ACHN (cell line): Measurements from ENCODE around the gene FBXW8.

Source experiments
- DNase-seq: peaks from one replicate; pipeline ENCODE4 v3.0.0-alpha.2; 2015
- in situ Hi-C: cut with HindIII; loops from 2 replicates; pipeline ENCODE4 v1.10.0; 2017; ENCODE audit warnings: low sequenced_read_pairs, low pct_ligation_motif_present, low pct_unique_long_range_greater_than_20kb

FBXW8 gene

GRCh38 chr12:116882742-116883141 lies 28.0 kb upstream of the FBXW8 start:
- in situ Hi-C loops: no loop called here
- DNase-seq: peak; percentile 24

GRCh38 chr12:116884871-116885270 lies 25.9 kb upstream of the FBXW8 start:
- no peak for DNase-seq

DNA sequence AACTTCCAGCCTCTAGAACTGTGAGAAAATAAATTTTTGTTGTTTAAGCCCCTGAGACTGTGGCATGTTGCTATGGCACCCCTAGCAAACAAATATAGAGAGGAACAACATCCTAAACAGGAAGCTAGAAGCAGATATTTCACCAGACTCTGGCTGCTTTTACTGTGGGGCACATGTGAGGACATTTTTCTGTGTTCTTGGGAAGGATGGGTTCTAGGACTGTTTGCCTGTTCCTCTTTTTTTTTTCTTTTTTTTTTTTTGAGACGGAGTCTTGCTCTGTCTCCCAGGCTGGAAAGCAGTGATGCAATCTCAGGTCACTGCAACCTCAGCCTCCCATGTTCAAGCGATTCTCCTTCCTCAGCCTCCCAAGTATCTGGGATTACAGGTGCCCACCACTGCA lies 25.3 kb upstream of the FBXW8 start:
- in situ Hi-C loops: no loop called here
- no peak for DNase-seq

More at GRCh38 chr12:116884871-116885270, 25.9 kb upstream of the FBXW8 start:
- in situ Hi-C loops: no loop called here

DNA sequence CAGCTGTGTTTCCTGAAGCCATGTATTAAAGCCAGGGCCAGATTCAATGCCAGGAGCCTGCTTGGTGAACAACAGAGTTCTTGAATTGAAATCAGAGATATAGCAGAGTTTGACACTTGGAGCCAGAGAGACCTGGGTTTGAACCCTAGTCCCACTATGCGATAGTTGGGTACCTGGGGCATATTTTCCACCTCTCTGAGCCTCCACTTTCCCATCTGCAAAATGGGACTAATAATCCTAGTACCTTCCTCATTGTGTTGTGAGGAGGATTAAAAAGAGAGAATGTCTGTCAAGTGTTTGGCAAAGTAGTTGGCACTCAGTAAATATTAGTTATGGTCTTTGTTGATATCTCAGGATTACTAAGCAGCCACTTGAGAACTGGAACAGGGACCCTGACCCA lies 23.5 kb upstream of the FBXW8 start:
- in situ Hi-C loops: no loop called here
- DNase-seq: no peak

DNA sequence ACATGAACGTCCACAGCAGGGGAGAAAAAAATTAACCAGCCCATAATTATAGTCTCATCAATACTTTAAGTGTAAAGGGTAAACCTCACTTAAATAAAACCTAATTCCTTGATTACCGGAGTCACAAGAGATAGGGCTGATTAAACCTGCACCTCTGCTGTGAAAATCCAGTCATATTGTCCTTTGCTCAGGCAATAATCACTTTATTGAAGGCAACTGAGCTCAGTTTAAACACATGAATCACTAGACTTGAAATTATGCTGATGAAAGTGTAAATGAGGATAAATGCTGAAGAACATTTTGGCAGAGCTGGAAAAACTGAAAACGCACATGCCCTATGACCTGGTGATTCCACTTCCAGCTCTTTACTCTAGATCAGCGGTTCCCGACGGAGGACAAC lies 22.9 kb upstream of the FBXW8 start:
- no peak for DNase-seq
- in situ Hi-C loops: no loop called here

- DNase-seq: no peak
Observed at GRCh38 chr12:116890330-116890729, 20.4 kb upstream of the FBXW8 start.

GRCh38 chr12:116891019-116891418 lies 19.7 kb upstream of the FBXW8 start:
- in situ Hi-C loops: no loop called here

More at GRCh38 chr12:116890330-116890729, 20.4 kb upstream of the FBXW8 start:
- in situ Hi-C loops: no loop called here

DNA sequence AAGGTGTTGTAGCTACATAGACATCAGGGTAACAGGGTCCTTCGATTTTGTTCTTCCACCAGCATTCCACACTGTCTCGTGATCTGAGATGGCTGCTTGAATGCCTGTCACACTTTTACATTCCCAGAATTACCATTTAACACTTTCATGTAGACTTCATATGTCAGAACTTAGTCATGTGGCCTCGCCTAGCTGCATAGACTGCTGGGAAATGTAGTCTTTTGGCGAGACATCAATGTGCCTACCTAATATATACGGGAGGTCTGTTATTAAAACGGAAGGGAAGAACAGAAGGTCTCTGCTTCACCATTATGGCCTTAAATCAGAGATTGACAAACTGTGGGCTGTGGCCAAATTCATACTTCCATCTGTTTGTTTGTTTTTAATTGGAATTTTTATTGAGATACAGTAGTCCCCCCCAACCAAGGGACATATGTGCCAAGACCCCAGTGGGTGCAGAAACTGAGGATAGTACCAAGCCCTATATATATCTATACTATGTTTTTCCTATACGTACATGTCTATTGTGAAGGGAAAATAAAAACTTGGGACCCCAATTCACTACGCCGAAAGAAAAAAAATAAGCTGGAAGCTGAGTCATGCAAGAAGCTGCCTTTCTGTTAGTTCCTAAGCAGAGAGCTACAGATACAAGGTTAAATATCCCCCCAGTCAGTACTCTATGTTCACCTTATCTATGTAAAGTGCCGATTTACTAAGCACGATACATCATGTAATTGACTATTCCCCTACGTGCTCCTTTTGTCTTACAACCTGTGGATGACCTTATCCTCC lies 18.2 kb upstream of the FBXW8 start:
- in situ Hi-C loops: no loop called here
- no peak for DNase-seq

More at GRCh38 chr12:116891019-116891418, 19.7 kb upstream of the FBXW8 start:
- no peak for DNase-seq

- in situ Hi-C loops: no loop called here
- DNase-seq: no peak
Observed at GRCh38 chr12:116894913-116895312, 15.8 kb upstream of the FBXW8 start.

DNA sequence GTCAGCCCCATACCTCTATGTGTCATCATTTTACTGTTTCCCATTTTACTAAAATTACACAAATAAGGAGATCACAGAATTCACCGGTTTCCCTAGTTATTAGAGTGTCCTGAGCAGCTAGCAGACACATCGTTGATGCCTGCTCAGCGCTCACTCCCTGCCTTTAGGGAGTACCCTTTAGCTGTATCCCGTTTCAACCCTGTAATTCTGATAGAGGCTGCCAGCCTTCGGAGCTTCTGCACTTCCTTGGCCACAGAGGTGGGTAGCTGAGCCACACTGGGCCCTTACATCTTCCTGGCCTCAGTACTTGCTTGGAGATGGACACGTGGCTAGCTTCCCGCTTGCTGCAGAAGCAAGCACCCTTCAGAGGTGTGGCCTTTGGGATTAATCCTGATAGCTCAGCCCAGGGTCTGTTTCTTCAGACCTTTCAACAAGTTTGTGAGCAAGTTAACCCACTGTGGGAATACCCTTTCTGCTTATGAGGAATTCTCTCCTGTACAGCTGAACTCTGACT lies 14.3 kb upstream of the FBXW8 start:
- in situ Hi-C loops: no loop called here
- DNase-seq: no peak

DNA sequence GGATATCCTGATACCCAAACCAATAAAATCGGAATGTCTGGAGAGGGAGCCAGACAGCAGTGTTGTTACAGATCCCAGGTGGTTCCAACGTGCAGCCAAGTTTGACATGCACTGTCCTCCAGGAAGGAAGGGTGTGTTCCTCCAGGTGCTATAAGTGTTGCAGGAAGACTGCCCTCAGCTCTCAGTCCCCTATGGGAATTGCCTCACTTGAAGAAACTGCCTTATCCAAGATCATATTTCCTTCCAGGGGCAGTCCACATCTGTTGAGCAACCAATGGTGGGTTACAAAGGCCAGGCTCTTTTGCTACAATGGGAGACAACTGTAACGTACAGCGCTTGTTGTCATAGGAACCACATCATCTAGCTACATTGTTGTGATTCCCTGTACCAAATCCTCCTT lies 13.3 kb upstream of the FBXW8 start:
- no peak for DNase-seq
- in situ Hi-C loops: no loop called here

DNA sequence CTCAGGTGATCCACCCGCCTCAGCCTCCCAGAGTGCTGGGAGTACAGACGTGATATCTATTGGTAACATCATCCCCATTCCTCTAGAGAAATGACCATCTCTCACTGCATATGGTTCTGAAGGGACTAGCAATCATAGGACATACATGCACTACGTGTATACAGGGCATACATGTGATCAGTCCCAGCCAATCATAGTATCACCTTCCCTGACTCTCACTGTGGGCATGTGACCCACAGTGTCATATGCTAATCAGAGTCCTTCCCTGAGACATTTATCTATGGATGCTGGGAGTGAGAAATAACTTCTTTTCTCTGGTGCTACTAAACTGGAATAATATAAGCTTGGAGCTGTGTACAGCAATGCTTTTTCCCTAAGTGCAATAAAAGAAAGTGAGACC lies 12.1 kb upstream of the FBXW8 start:
- DNase-seq: no peak
- in situ Hi-C loops: no loop called here

GRCh38 chr12:116901612-116902011 lies 9.1 kb upstream of the FBXW8 start:
- no peak for DNase-seq
- in situ Hi-C loops: loop anchor here (25.0 kb wide), 1 partner anchor 189 kb away; no protein-coding TSS in a partner anchor

DNA sequence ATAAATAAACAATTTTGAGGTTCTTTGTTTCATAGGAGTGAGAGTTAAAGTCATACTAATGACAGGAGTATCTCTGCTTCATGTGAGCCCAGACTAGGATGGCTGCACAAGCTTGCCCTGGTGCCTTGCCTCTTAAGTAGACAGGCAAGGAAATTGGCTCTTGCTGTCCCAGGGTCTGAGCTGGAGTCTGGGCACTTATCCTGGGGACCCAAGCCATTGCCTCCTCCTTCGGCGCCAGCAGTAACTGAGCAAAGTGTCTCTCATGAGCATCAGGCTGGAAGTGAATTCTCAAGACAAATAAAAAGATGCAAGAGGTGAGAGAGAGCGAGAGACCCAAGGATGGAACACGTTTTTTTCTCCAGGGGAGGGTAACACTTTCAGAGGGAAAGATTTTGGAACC lies 6.9 kb upstream of the FBXW8 start:
- in situ Hi-C loops: loop anchor here (25.0 kb wide), 1 partner anchor 192 kb away; no protein-coding TSS in a partner anchor
- no peak for DNase-seq

DNA sequence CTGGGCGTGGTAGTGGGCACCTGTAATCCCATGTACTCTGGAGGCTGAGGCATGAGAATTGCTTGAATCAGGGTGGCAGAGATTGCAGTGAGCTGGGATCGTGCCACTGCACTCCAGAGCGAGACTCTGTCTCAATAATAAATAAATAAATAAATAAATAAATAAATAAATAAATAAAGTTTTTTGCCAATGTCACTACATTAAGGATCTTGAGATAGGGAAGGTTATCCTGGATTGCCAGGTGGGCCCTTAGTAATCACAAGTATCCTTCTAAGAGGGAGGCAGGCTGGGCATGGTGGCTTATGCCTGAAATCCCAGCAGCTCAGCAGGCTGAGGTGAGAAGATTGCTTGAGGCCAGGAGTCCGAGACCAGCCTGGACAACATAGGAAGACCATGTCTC lies 4.5 kb upstream of the FBXW8 start:
- in situ Hi-C loops: loop anchor here (25.0 kb wide), 1 partner anchor 194 kb away; no protein-coding TSS in a partner anchor
- no peak for DNase-seq

DNA sequence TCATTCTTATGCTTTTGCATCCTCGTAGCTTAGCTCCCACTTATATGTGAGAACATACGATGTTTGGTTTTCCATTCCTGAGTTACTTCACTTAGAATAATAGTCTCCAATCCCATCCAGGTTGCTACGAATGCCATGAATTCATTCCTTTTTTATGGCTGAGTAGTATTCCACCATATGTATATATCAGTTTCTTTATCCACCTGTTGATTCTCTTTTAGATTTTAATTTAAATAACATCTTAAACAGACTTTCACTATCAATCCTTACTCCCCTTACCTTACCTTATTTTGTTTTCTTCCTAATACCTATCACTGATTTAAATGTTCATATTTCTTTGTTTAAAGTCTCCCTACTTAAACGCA lies 488 bp upstream of the FBXW8 start:
- DNase-seq: no peak
- in situ Hi-C loops: loop anchor here (25.0 kb wide), 1 partner anchor 198 kb away; no protein-coding TSS in a partner anchor

DNA sequence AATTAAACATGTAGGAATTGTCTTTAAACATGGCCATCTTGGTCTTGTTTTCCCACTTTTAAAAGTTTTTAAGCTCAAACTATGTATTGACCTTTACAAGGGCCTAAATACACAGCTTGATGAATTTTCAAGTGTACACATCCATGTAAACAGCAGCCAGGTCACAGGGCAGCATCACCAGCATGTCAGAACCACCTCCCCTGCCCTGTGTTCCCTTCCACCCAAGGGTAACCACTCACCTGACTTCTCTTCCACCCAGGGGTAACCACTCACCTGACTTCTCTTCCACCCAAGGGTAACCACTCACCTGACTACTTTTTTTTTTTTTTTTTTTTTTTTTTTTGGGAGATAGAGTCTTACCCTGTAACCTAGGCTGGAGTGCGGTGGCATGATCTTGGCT lies 4.6 kb downstream of the FBXW8 start:
- DNase-seq: no peak
- in situ Hi-C loops: loop anchor here (25.0 kb wide), 1 partner anchor 203 kb away; no protein-coding TSS in a partner anchor

DNA sequence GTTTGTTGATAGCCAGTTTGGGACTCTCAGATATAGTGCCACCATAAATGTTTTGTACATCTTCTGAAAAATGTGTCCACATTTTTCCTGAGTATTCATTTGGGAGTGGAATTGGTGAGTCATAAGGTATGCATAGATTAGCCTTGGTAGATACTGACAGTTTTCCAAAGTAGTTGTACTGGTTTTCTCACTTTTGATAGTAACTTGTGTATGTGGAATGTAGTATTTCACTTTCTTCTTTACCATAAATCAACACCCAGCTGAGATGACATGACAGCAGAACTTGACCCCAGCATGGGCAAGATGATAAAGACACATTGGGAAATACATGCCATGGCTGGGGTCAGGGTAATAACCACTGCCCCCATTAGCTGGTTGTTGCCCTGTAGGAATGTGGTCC lies 5.4 kb downstream of the FBXW8 start:
- in situ Hi-C loops: loop anchor here (25.0 kb wide), 1 partner anchor 204 kb away; no protein-coding TSS in a partner anchor
- DNase-seq: peak; percentile 41

GRCh38 chr12:116916714-116917114 lies 6.0 kb downstream of the FBXW8 start:
- peak; percentile 95 for DNase-seq
- in situ Hi-C loops: loop anchor here (25.0 kb wide), 1 partner anchor 204 kb away; no protein-coding TSS in a partner anchor

GRCh38 chr12:116918464-116918863 lies 7.7 kb downstream of the FBXW8 start:
- DNase-seq: no peak
- in situ Hi-C loops: loop anchor here (25.0 kb wide), 1 partner anchor 206 kb away; no protein-coding TSS in a partner anchor
